NCI-H2107 treated with DMSO at 0.1 percent for 48 hours (cell line): Measurements from ENCODE around the gene STXBP3.

ENCODE experiments used
- DNase-seq: peaks from one replicate; lab custom pipeline; 2025; ENCODE audit not compliant: unreplicated experiment; lab: John Stamatoyannopoulos, UW

Gene STXBP3

DNA sequence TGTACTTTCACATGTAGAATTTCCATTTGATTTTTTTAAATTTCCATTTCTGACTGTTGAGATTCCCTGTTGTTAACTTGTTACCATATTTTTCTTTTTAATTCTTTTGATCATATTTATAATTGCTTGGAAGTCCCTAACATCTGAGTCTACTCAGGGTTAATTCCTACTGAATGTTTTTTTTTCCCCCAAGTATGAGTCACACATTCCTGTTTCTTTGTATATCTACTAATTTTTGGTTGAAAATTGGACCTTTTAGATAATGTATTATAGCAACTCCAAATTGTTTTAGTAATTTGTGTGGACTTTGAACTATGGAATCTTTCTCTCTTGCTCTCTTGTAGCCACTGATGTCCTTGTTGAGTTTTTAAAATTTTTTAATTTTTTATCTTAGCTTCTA lies 54.6 kb downstream of the STXBP3 start:
- no peak for DNase-seq

DNA sequence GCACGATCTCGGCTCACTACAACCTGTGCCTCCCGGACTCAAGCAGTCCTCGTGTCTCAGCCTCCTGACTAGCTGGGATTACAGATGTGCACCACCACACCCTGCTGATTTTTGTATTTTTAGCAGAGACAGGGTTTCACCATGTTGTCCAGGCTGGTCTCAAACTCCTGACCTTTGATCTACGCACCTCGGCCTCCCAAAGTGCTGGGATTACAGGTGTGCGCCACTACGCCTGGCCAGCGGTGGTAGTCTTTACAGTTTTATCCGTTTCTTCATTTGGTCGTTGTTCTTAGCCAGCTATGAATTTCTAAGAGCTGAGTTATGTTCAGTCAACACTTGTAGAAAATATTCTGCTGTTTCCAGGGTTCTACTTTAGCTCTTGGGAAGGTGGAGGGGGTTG lies 57.1 kb downstream of the STXBP3 start:
- no peak for DNase-seq

GRCh38 chr1:108808438-108808837 lies 62.0 kb downstream of the STXBP3 start:
- DNase-seq = no peak

- no peak for DNase-seq
Measured at GRCh38 chr1:108811611-108812010, 65.1 kb downstream of the STXBP3 start.

DNA sequence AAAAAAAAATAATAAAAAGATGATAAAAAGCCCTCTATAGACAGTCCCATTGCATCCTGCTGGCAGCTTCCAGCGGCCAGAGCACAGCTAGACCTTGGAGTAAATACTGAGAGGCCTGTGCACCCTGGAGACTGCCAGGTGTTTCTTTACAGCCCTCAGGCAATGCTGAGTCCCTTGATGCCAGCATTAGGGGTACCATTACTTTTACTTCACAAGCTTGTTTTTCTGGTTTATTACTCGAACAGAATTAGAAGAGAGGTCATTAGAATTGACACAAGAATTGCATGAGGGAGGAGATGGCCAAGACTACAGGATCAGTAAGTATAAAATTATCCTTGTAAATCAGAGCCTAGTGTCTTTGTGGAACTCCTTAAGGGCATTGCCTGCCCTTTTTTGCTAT lies 66.9 kb downstream of the STXBP3 start:
- no peak for DNase-seq

- no peak for DNase-seq
Measured at GRCh38 chr1:108814343-108815125, 68.1 kb downstream of the STXBP3 start.

DNA sequence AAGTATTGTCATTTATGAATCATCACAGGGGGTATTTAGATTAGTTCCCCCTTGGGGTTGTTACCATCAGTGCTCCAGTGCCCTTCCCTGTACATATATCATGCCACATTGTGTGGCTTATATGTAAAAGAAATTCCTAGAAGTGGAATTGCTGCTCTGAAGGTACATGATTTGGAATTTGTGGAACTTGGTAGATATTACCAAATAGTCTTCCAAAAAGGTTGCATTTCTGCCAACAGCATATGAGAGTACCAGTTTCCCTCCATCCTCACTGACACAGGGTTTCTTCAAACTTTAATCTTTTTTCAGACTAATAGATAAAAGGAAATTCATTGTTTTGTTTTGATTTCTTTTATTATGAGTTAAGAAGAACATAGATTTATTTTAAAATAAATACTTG lies 69.1 kb downstream of the STXBP3 start:
- no peak for DNase-seq

DNA sequence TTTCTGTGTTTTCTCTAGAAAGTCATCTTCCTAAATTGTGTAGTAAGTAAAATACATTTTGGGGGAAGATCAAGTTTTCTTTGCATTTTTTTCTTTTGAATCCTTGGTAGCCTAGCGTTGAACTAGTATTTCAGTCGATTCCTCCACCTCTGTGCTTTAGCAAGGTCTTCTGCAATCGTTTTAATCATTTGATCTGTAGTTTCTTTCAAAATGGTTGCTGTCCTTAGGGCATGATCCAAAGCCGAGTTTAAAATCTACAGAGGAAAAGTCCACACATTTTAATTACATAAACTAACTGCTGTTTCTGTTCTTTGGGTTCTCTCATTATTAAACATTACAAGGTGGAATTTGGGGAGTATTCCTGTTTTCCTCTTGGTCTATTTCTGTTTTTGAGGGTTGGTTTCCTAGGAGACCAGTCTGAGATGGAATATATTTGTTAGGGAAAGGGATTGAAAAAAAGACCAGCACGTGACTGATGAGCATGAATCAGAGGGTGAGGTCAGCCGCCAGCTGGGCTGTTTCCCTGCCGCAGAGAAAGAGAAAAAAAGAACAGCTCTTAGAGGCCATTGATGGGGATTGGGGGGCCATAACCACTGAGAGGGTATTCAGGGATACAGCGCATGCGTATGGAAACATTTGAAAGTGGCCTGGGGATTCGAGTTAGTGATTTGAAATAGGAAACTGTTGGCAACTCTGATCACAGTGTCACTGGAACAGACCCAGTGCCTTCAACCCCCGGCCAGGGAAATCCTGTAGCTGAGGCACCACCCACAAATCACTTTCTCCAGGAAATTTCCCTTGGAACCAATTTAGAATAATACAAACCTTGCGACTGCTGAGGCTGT lies 69.8 kb downstream of the STXBP3 start:
- DNase-seq = peak; percentile 97

DNA sequence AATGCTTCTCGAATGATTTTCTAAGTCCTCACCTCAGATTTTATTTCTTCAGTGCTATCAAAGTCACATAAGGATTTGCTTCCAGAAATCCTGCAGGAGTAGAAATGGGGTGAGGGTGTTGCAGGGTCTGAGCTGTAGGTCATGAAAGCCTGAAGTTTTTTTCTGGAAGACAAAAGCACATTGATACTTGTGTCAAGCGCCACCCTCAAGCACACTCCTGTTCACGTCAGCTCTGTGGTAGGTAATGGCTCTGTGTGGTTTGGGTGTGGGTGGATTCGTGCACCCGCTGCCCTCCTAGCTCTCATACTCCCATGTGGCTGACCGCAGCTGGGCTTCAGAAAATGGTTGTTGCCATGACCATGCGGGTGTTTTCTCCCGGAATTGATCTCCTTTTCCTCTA lies 70.5 kb downstream of the STXBP3 start:
- peak; percentile 94 for DNase-seq

DNA sequence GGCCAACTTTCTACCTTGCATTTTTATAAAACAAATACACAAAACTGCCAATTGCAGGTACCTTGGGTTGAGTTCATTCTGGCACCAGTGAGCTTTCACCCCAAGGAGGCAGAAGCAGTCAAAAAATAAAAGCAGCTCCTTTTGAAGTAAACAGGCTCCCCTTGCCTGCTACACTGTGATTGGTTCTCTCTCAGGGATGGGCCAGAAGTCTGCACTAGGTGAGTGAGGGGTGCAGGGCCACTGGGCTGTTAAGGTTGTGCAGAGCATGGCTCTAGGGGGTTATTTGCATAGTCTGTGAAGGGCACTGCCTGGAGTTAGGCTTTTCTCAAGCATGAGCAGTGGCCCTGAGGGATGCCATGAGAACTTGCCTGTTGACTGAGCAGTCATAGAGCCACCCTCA lies 71.3 kb downstream of the STXBP3 start:
- no peak for DNase-seq

DNA sequence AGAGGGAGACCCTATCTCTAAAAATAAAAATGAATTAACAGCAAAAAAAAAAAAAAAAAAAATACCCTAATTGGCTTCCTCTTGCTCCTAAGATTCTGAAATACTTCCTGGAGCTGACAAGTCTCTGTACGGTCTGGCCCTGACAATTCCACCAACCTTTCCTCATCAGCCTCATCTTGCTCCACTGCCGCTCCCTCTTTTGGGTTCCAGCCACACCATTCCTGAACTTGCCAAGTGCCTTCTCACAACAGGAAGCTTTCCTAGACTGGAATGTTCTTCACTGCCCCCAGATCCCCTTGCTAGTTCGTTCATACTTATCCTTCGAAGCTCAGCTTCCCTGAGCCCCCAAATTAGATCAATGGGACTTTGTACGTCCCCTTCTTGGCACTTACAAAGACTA lies 73.4 kb downstream of the STXBP3 start:
- no peak for DNase-seq

- no peak for DNase-seq
Measured at GRCh38 chr1:108823632-108824031, 77.2 kb downstream of the STXBP3 start.

- no peak for DNase-seq
Measured at GRCh38 chr1:108824051-108824450, 77.6 kb downstream of the STXBP3 start.

DNA sequence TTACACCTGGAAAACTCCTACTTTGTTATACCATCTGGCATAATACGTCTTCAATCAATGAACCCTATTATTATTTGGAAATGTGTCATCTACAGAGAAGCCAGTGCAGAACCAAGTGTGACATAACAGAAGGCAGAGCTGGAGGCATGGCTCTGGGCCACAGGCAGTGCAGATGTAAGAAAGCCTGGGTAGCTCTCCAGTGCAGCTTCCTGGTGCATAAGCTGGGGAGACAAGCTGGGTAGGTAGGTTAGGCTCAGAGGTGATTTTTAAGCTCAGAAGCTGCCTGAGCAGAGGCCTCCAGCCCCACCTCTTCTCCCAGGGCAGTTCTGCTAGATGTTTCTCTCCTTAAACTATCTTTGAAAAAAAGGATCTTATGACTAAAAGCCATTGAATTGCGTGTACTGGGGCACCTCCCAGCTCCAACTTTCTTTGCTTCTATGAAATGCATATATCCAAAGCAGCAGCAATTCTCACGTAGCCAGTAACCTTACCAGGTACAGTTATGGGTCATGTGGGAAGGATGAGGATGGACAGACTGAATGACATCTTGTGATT lies 79.7 kb downstream of the STXBP3 start:
- no peak for DNase-seq

- DNase-seq = peak; percentile 51
Measured at GRCh38 chr1:108828074-108828961, 81.8 kb downstream of the STXBP3 start.

GRCh38 chr1:108829498-108829916 lies 83.0 kb downstream of the STXBP3 start:
- DNase-seq = no peak

GRCh38 chr1:108830119-108831008 lies 83.9 kb downstream of the STXBP3 start:
- DNase-seq = no peak

DNA sequence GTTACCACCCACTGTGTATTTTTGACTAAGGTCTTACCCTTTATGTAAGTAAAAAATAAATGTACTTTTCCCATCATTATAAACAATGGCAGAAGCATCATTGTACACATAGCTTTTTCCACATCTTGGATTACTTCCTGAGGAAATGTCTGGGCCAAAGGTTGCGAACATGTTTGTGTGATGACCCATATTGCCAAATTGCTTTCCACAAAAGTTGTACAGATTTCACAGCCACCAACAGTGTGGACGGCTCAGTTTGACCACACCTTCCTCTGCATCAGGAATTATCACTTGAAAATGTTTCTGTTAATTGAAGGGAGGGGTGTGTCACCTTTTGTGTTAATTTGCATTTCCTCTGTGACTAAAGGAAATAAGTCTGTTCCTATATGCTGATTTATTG lies 84.8 kb downstream of the STXBP3 start:
- no peak for DNase-seq

- no peak for DNase-seq
Measured at GRCh38 chr1:108832929-108833328, 86.5 kb downstream of the STXBP3 start.

DNA sequence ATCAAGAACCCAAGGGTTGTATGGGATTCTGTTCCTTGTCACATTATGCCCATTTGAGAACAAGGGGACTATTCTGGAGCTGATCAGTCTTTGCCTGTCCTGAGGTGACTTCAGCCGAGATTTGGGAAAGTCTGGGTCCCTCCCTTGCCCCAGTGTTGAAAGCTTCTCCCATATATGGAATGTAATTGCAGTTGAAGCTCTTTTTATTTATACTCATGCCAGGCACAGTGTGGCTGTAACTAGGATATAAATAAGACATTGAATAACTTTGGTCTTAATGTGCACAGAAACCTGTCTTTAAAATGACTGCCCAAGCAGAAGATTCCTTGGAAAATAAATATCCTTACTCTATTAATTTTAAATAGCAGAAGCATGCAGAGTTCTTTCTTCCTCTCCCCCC lies 95.2 kb downstream of the STXBP3 start:
- no peak for DNase-seq
